Middle frontal gyrus (tissue), 1 donor: ENCODE measurements around the gene CUL9.
"Not testable (repeated sequence)": the region's sequence is repeated elsewhere in the genome, so short reads cannot be mapped to it uniquely, and the experiment has no call there.

Source experiments
- DNase-seq: peaks from one replicate; pipeline ENCODE4 v3.0.0-alpha.2; 2015; ENCODE audit warnings: low spot score; ENCODE audit errors: extremely low spot score

The CUL9 gene

DNA sequence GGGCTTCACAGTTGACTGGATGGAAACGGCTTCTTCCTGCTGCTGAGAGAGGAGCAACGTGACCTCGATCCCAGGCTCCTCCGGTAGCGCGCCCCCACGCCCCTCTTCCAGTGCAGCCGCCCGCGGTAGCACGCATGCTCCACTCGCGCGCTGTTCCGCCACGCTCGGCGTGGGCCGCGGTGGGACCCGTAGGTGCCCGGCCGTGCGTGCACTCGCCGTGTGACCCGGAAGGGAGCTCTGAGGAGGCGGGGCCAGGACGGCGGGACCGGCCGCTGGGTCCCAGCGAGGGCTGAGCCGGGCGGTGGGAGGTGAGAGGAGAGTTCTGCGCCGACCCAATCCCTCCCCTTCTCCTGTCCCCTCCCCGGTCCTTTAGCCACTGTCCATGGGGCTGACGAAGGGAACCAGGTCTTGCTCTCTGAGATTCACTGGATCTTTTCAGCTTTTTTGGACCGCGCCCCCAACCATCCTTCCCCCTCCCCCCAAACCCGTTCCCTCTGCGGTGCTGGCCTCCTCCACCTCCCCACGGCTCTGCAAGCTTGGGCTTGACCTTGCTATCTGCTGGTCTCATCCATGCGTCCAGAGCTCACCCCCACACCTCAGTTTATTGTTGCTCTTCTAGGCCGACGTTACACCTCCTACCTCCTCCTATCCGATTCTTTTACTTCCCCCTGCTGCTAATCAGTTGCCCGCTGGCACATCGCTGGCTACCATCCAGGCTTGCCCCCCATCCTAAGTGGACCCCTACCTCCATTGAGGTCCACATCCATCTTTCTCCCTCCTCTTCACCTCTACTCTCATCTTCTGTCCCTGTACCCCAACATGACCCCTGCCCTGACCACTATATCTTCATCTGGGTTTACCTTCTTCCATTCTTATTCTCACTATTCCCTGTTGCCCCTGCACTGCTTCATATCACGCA is at the start of gene CUL9:
TSS of gene CUL9 (plus strand) at position 255 of the 919 bp plus-strand sequence. CDS start 2,115 bp downstream, outside the sequence.
- DNase-seq: peak; percentile 82

DNA sequence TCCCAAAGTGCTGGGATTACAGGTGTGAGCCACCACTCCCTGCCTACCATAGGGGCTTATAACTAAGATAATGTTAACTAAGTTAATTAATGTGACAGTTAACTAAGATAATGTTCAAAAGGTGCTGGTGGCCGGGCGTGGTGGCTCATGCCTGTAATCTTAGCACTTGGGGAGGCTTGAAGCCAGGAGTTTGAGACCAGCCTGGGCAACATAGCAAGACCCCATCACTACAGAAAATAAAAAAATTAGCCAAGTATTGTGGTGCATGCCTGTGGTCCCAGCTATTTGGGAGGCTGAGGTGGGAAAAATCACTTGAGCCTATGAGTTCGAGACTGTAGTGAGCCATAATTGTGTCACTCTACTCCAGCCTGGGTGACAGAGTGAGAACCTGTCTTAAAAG is 43.7 kb upstream of the CUL9 start:
- no peak for DNase-seq

DNA sequence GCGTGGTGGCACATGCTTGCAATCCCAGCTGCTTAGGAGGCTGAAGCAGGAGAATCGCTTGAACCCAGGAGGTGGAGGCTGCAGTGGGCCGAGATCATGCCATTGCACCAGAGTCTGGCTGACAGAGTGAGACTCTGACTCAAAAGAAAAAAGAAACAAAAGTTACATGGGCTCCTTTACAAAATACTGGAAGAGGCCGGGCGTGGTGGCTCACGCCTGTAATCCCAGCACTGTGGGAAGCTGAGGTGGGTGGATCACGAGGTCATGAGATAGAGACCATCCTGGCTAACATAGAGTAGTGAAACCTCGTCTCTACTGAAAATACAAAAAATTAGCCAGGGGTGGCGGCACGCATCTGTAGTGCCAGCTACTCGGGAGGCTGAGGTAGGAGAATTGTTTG is 42.0 kb upstream of the CUL9 start:
- not testable (repeated sequence) for DNase-seq

DNA sequence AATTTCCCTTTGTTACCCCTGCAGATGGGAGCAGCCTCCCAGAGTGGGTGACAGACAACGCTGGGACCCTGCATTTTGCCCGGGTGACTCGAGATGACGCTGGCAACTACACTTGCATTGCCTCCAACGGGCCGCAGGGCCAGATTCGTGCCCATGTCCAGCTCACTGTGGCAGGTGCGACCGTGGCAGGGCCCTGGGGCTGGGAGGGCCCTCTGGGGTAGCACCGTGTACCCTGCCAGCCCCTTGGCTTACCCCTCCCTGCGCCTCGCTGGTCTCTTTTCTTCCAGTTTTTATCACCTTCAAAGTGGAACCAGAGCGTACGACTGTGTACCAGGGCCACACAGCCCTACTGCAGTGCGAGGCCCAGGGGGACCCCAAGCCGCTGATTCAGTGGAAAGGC is 40.4 kb upstream of the CUL9 start:
- DNase-seq: no peak

DNA sequence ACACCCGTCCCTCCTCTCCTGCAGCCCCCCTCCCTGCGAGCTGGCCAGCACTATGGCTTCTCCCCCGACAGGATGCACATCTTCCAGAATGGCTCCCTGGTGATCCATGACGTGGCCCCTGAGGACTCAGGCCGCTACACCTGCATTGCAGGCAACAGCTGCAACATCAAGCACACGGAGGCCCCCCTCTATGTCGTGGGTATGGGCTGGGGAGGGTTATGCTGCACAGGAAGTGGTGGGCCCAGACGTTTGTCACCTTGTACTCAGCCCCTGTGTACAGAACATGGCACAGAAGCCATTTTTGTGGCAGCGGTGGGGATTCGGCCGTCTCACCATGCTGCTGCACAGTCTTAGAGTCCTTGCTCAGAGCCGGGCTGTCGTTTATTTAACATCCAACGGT is 39.9 kb upstream of the CUL9 start:
- no peak for DNase-seq

DNA sequence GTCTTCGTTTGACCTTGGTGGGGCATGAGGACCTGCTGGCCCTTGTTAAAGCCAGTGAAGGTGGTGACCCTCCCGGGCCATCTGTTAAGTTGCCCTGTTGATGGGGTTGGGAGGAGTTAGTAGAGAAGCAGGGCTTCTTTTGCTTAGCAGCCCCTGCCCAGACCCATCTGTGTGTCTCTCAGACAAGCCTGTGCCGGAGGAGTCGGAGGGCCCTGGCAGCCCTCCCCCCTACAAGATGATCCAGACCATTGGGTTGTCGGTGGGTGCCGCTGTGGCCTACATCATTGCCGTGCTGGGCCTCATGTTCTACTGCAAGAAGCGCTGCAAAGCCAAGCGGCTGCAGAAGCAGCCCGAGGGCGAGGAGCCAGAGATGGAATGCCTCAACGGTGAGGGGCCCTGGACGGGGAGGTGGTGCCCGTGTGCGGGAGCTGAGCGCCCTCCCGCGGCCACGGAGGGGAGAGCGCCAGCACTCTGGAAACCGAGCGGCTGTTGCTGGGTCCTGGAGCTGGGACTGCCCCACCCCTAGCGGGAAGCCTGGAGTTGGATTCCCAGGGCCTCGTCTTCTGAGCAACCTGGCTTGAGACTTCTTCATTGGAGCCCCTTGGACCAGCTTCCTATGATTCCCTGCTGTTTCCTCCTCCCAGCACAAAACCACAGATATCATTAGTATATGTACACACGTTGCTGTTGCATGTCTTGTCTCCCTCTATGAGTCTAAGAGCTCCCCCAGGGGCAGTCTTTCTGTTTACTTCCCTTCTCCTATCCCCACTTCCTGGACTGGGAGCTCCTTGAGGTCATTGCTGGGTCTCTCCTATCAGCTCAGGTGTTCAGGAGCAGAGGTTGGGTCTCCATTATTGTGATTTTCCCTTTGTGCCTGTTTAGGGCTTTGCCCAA is 38.5 kb upstream of the CUL9 start:
- DNase-seq: peak; percentile 69

DNA sequence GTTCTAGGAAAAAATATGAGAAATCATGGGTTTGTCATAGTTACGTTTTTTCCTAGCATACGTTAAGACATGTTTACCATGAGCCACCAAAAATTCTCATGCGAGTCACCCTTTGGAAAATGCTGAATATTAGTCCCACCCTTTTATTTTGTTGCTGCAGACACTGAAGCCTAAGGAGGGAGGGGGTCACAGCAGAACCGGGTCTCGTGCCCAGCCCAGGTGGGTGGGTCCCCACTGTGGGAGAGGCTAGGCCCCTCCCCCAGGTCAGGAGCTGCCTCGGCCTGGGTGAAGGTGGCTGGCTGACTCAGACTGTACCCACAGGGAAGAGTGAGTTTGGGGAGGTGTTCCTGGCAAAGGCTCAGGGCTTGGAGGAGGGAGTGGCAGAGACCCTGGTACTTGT is 37.1 kb upstream of the CUL9 start:
- DNase-seq: no peak

DNA sequence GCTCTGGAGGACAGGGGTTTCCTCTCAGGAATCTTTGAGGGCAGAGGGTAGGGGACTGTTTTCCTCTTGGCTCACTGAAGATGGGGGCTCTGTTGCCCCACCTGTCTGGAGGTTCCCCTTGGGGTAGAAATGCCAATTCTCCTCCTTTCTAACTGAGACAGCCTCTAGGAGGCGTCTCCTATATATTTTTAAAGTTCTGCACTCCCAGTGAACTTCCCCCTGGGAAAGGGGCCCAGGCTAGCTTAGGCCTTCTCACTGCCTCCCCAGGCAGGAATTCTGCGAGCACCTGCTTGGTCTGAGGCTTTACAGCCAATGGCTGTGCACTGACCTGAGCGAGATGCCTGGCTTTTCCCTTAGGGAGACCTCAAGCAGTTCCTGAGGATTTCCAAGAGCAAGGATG is 35.7 kb upstream of the CUL9 start:
- DNase-seq: no peak

DNA sequence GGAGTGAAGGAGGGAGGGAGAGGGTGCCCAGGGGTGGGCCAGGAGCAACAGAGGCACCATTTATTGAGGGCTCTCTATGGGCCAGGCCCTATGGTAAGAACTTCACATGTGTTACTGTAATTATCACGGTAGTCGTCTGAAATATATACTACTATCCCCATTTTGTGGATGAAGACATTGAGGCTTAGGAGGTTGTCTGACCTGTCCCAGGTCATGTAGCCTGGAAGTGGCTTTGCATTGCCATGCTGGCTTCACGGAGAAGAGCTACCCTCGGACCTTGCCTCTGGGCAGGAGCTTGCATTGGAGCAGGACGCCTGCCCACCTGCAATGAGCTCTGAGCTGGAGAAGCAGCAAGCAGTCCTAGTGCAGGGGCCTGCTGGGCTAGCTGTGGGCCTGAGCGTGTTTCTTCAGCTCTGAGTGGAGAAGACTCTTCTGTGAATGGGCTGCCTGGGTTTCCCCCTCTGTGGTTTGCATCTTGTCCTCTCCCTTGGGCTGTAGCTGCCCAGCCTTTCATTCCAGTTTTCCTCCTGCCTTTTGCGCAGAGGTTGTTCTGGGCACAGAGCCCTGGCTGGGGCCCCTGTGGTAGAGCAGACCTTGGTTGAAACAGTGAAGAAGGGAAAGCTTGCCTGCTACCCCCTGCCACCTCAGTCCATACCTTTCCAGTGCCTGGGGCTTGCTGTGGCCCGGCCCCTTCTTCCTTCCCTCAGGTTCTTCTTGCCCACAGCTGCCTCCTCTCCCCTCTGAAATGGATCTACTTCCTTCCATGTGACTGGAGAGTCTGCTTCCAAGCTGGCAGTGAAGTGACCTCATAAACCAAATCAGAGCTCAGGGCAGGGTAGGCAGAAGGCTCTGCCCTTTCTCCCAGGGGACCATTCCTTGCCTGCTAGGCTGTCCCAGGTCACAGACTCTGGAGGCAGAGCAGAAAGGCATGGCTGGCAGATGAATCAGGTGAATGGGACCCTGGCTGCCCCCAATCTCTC is 35.0 kb upstream of the CUL9 start:
- no peak for DNase-seq

DNA sequence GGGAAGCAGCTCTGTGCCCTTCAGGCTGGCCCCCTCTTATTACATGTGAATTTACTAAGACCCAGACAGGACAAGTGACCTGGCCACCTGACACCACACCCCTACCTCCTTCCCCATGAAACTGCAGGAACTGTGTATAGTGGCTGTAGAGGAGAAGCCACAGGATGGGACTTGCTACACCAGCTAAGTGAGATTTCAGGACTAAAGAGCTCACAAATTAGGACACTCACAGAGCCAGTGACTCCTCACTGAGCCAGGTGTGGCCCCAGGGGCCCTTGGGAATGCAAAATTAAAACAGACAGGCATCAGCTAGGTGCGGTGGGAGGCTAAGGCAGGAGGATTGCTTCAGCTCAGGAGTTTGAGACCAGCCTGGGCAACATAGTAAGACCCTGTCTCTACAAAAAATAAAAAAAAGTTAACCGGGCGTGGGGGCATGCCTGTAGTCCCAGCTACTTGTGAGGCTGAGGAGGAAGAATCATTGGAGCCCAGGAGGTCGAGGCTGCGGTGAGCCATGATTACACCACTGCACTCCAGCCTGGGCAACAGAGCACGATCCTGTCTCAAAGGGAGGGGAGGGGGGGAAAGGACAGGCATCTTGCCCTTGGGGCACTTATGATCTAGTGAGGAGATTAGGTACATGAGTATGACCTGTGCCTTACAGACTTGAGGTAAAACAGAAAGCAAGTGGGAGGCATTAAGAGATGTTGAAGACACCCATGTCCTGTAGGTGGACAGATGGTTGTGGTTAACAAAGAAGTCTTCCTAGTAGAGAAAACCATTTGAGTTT is 34.1 kb upstream of the CUL9 start:
- DNase-seq: no peak

DNA sequence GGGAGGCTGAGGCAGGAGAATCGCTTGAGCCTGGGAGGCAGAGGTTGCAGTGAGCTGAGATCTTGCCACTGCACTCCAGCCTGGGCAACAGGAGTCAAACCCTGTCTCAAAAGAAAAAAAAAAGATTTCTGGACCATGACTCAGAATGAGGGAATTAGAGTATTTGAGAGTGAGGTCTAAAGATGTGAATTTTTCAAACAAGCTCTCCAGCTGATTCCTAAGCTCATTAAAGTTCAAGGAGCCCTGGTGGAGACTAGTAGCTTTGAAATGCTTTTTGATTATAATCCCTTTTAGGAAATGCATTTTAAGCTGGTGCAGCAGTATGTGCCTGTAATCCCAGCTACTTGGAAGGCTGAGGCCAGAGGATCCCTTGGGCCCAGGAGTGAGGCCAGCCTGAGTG is 32.7 kb upstream of the CUL9 start:
- DNase-seq: no peak

DNA sequence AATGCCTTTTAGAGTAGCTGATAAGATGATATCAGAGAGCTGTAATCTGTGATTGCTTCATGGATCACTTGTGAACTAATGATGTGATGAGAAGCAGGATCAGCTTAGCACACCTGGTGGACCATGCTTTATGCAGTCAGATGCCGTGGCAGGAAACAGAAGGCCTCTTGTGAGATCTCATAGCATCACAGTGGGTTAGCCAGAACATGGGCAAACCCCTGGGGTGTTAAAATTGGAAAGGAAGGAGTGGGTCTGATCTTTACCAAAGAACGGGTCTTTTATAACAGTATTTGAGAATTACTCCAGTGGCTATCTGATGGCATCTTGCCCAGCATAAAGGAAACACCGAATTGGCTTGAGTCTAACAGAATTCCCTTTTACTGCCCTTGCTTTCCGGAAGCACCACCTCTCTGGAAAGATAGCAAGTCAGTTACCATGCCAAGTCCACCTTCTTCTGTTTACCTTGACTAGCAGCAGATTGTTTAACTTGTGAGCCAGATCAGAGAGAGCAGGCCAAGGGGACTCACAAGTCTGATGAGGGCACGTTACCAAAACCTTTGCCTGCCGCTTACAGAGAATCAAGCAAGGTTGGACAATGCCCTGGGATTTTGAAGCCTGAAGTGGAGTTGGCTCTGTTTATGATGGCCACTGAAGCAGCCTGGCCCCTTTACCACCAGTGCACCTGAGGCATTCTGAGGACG is 31.8 kb upstream of the CUL9 start:
- DNase-seq: no peak

DNA sequence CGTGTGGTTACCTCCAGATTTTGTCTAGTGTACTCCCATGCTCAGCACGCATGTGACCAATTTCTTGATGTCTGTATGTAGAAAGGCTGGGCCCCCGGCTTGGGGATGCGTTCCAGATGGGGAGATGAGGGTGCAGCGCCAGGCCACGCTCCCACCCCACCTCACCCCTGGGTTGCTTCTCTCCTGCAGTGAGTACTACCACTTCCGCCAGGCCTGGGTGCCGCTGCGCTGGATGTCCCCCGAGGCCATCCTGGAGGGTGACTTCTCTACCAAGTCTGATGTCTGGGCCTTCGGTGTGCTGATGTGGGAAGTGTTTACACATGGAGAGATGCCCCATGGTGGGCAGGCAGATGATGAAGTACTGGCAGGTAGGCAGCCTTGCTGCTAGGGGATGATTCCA is 22.4 kb upstream of the CUL9 start:
- DNase-seq: no peak

DNA sequence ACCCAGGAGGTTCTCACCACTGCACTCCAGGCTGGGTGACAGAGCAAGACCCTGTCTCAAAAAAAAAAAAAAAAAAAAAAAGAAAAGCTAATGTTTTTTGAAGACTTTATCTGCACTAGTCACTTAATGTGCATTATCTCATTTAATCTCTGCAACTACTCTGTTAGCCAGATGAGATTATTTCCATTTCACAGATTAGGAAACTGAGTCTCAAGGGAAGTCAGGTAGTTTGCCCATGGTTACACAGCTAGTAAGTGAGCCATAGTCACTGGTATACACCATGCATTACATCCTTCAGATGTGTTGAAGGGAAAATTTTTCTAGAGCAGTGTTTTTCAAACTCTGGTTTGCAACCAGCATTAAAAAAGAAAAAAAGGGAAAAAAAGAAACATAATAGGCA is 18.1 kb upstream of the CUL9 start:
- DNase-seq: no peak

DNA sequence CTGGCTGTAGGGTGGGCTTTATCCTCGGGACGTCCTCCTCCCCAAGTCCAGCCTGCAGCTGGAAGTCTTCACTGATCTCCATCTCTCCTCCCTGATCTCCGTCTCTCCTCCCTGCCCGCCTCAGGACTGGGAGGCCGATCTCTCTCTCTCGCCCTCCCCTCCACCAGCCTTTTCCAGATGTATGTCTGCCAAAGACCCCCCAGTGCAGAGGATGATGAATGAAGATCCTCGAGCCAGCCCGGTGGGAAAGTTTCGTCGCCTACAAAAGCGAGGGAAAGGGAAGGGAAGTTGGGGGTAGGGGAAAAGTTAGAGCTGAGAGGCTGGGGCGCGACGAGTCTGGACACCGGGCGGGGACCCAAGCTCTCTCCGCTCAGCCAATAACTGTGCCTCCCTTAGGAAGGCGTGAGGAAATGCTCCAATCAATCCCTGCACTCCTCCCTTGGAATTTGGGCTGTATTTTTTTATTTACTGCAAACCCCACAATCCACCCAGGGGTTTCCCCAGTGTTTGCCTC is 11.5 kb upstream of the CUL9 start:
- DNase-seq: no peak

DNA sequence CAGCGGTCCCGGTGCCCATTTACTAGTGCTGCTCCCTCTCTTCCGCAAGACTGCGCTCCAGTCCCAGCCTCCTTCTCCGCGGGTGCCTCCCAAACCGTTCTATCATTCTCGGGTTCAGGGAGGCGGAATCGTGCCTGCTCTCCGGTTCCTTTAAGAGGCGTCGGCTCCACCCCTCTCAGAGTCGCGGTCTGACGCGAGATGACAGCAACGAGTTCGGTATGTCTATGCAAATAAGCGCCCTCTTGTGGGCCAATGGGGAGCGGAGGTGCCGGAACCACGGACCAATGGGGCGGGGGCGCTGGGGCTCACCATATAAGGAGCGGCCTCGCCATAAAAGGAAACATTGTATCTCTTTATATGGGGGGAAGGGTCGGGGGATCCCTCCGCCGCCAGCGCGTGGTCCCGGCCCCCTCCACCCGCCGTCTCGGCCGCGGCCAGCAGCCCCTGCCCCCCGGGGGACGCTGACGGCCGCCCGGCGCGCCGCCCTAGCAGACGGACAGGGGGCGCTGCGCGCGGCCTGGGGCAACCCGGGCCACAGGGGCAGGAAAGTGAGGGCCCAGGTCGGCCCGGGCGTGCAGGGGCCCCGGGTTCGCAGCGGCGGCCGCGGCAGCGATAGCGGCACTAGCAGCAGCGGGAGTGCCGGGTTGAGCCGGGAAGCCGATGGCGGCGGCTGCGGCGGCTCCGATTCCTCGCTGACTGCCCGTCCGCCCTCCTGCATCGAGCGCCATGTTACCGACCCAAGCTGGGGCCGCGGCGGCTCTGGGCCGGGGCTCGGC is 10.9 kb upstream of the CUL9 start, which contains the start of gene SRF:
TSS of gene SRF (plus strand) at position 339 of the 776 bp plus-strand sequence. CDS start at position 727, 388 bp downstream.
- DNase-seq: peak; percentile 99

DNA sequence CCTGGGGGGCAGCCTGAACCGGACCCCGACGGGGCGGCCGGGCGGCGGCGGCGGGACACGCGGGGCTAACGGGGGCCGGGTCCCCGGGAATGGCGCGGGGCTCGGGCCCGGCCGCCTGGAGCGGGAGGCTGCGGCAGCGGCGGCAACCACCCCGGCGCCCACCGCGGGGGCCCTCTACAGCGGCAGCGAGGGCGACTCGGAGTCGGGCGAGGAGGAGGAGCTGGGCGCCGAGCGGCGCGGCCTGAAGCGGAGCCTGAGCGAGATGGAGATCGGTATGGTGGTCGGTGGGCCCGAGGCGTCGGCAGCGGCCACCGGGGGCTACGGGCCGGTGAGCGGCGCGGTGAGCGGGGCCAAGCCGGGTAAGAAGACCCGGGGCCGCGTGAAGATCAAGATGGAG is 10.3 kb upstream of the CUL9 start:
- no peak for DNase-seq
